Measurements from ENCODE around the gene ARFGEF3. TPM values are rescaled to one million over a fixed set of nuclear protein-coding genes. Genes with fewer than 3 reads are reported as not detected.
A peak's percentile ranks its signal among the peaks of the same experiment; 100 is the strongest.

Gene ARFGEF3
- total and polyA plus RNA-seq, 4 donors = 9.8 to 45.6 (median 19.9) TPM

GRCh38 chr6:138258197-138258596 lies 96.5 kb downstream of the ARFGEF3 start:
- DNase-seq (ENCODE audit: low read depth in 4 of 6, low spot score in 6 of 6) = no peak
- Histone ChIP-seq H3K27me3 (ENCODE audit: control insufficient read depth, insufficient read depth, low read length) (no peaks in the 10 kb centered on the region), H3K4me1 (ENCODE audit: control insufficient read depth, insufficient read depth, low read length) (no peaks in the 10 kb centered on the region), H3K9me3 (ENCODE audit: control insufficient read depth, insufficient read depth, low read length) (no peaks in the 10 kb centered on the region), H3K4me3 (ENCODE audit: low read depth, low read length) (no peak overlapping the region), H3K36me3 (ENCODE audit: control insufficient read depth, insufficient read depth, low read length) (peaks cover 31% of the 10 kb centered on the region), H3K27ac (ENCODE audit: low read depth, low read length) (no peak overlapping the region)
- 86% methylated on average over 1 of the region's 6 CpGs for WGBS (ENCODE audit: insufficient coverage)

GRCh38 chr6:138258991-138259390 lies 97.3 kb downstream of the ARFGEF3 start:
- Histone ChIP-seq H3K4me1 (ENCODE audit: control insufficient read depth, insufficient read depth, low read length) (no peaks in the 10 kb centered on the region), H3K4me3 (ENCODE audit: low read depth, low read length) (no peak overlapping the region), H3K36me3 (ENCODE audit: control insufficient read depth, insufficient read depth, low read length) (peaks cover 29% of the 10 kb centered on the region), H3K9me3 (ENCODE audit: control insufficient read depth, insufficient read depth, low read length) (no peaks in the 10 kb centered on the region), H3K27me3 (ENCODE audit: control insufficient read depth, insufficient read depth, low read length) (no peaks in the 10 kb centered on the region), H3K27ac (ENCODE audit: low read depth, low read length) (no peak overlapping the region)
- WGBS (ENCODE audit: insufficient coverage) = 74% methylated on average over 5 of the region's 6 CpGs
- no peak for DNase-seq (ENCODE audit: low read depth in 4 of 6, low spot score in 6 of 6)

GRCh38 chr6:138261116-138261780 lies 99.5 kb downstream of the ARFGEF3 start:
- H3K4me3 ChIP-seq (ENCODE audit: low read depth, low read length) = no peak overlapping the region
- H3K4me1 ChIP-seq (ENCODE audit: control insufficient read depth, insufficient read depth, low read length) = no peaks in the 10 kb centered on the region
- H3K9me3 ChIP-seq (ENCODE audit: control insufficient read depth, insufficient read depth, low read length) = no peaks in the 10 kb centered on the region
- H3K27ac ChIP-seq (ENCODE audit: low read depth, low read length) = no peak overlapping the region
- WGBS (ENCODE audit: insufficient coverage) = 67% methylated on average over 1 of the region's 2 CpGs
- peaks cover 25% of the 10 kb centered on the region for H3K36me3 ChIP-seq (ENCODE audit: control insufficient read depth, insufficient read depth, low read length)
- H3K27me3 ChIP-seq (ENCODE audit: control insufficient read depth, insufficient read depth, low read length) = no peaks in the 10 kb centered on the region
- DNase-seq (ENCODE audit: low read depth in 4 of 6, low spot score in 6 of 6) = peak in 1 of 6 donors; percentile 24

GRCh38 chr6:138263963-138264362 lies 102.2 kb downstream of the ARFGEF3 start:
- Histone ChIP-seq H3K4me1 (ENCODE audit: control insufficient read depth, insufficient read depth, low read length) (no peaks in the 10 kb centered on the region), H3K36me3 (ENCODE audit: control insufficient read depth, insufficient read depth, low read length) (peaks cover 21% of the 10 kb centered on the region), H3K27ac (ENCODE audit: low read depth, low read length) (no peak overlapping the region), H3K27me3 (ENCODE audit: control insufficient read depth, insufficient read depth, low read length) (no peaks in the 10 kb centered on the region), H3K9me3 (ENCODE audit: control insufficient read depth, insufficient read depth, low read length) (no peaks in the 10 kb centered on the region), H3K4me3 (ENCODE audit: low read depth, low read length) (no peak overlapping the region)
- no CpG with 5 or more reads among the region's 4 CpGs for WGBS (ENCODE audit: insufficient coverage)
- no peak for DNase-seq (ENCODE audit: low read depth in 4 of 6, low spot score in 6 of 6)

- Histone ChIP-seq H3K4me3 (ENCODE audit: low read depth, low read length) (no peak overlapping the region), H3K9me3 (ENCODE audit: control insufficient read depth, insufficient read depth, low read length) (no peaks in the 10 kb centered on the region), H3K4me1 (ENCODE audit: control insufficient read depth, insufficient read depth, low read length) (no peaks in the 10 kb centered on the region), H3K27ac (ENCODE audit: low read depth, low read length) (no peak overlapping the region), H3K36me3 (ENCODE audit: control insufficient read depth, insufficient read depth, low read length) (peaks cover 23% of the 10 kb centered on the region), H3K27me3 (ENCODE audit: control insufficient read depth, insufficient read depth, low read length) (no peaks in the 10 kb centered on the region)
- no peak for DNase-seq (ENCODE audit: low read depth in 4 of 6, low spot score in 6 of 6)
Observed at GRCh38 chr6:138264372-138264880, 102.7 kb downstream of the ARFGEF3 start.

- WGBS (ENCODE audit: insufficient coverage) = 90% methylated on average over 1 of the region's 3 CpGs
- H3K4me3 ChIP-seq (ENCODE audit: low read depth, low read length) = no peak overlapping the region
- no peaks in the 10 kb centered on the region for H3K27me3 ChIP-seq (ENCODE audit: control insufficient read depth, insufficient read depth, low read length)
- H3K27ac ChIP-seq (ENCODE audit: low read depth, low read length) = no peak overlapping the region
- H3K4me1 ChIP-seq (ENCODE audit: control insufficient read depth, insufficient read depth, low read length) = no peaks in the 10 kb centered on the region
- H3K36me3 ChIP-seq (ENCODE audit: control insufficient read depth, insufficient read depth, low read length) = peaks cover 20% of the 10 kb centered on the region
- DNase-seq (ENCODE audit: low read depth in 4 of 6, low spot score in 6 of 6) = no peak
- no peaks in the 10 kb centered on the region for H3K9me3 ChIP-seq (ENCODE audit: control insufficient read depth, insufficient read depth, low read length)
Observed at GRCh38 chr6:138266095-138266494, 104.4 kb downstream of the ARFGEF3 start.

- H3K4me3 ChIP-seq (ENCODE audit: low read depth, low read length) = no peak overlapping the region
- H3K27ac ChIP-seq (ENCODE audit: low read depth, low read length) = no peak overlapping the region
- no peak for DNase-seq (ENCODE audit: low read depth in 4 of 6, low spot score in 6 of 6)
Observed at GRCh38 chr6:138267971-138268895, 106.5 kb downstream of the ARFGEF3 start.

GRCh38 chr6:138271451-138271850 lies 109.7 kb downstream of the ARFGEF3 start:
- Histone ChIP-seq H3K27ac (ENCODE audit: low read depth, low read length) (no peak overlapping the region), H3K9me3 (ENCODE audit: control insufficient read depth, insufficient read depth, low read length) (no peaks in the 10 kb centered on the region), H3K4me1 (ENCODE audit: control insufficient read depth, insufficient read depth, low read length) (no peaks in the 10 kb centered on the region), H3K4me3 (ENCODE audit: low read depth, low read length) (no peak overlapping the region), H3K36me3 (ENCODE audit: control insufficient read depth, insufficient read depth, low read length) (peaks cover 3% of the 10 kb centered on the region), H3K27me3 (ENCODE audit: control insufficient read depth, insufficient read depth, low read length) (no peaks in the 10 kb centered on the region)
- WGBS (ENCODE audit: insufficient coverage) = no CpG with 5 or more reads among the region's 1 CpG
- no peak for DNase-seq (ENCODE audit: low read depth in 4 of 6, low spot score in 6 of 6)

More at GRCh38 chr6:138267971-138268895, 106.5 kb downstream of the ARFGEF3 start:
- Histone ChIP-seq H3K36me3 (ENCODE audit: control insufficient read depth, insufficient read depth, low read length) (peaks cover 10% of the 10 kb centered on the region), H3K4me1 (ENCODE audit: control insufficient read depth, insufficient read depth, low read length) (no peaks in the 10 kb centered on the region), H3K27me3 (ENCODE audit: control insufficient read depth, insufficient read depth, low read length) (no peaks in the 10 kb centered on the region), H3K9me3 (ENCODE audit: control insufficient read depth, insufficient read depth, low read length) (no peaks in the 10 kb centered on the region)
- WGBS (ENCODE audit: insufficient coverage) = 45% methylated on average over 8 of the region's 11 CpGs

GRCh38 chr6:138272533-138273315 lies 111.0 kb downstream of the ARFGEF3 start:
- Histone ChIP-seq H3K36me3 (ENCODE audit: control insufficient read depth, insufficient read depth, low read length) (peaks cover 3% of the 10 kb centered on the region), H3K27ac (ENCODE audit: low read depth, low read length) (no peak overlapping the region), H3K27me3 (ENCODE audit: control insufficient read depth, insufficient read depth, low read length) (no peaks in the 10 kb centered on the region), H3K9me3 (ENCODE audit: control insufficient read depth, insufficient read depth, low read length) (no peaks in the 10 kb centered on the region), H3K4me1 (ENCODE audit: control insufficient read depth, insufficient read depth, low read length) (no peaks in the 10 kb centered on the region), H3K4me3 (ENCODE audit: low read depth, low read length) (no peak overlapping the region)
- no peak for DNase-seq (ENCODE audit: low read depth in 4 of 6, low spot score in 6 of 6)
- 82% methylated on average over 3 of the region's 8 CpGs for WGBS (ENCODE audit: insufficient coverage)

Data from spinal cord (tissue), 10 donors.